ENCODE results near the gene ST6GALNAC4. TPM values are rescaled to one million over a fixed set of nuclear protein-coding genes. Genes with fewer than 3 reads are reported as not detected.

The ST6GALNAC4 gene
- total and polyA plus RNA-seq, 4 donors: 24.6 to 96.2 (median 55.0) TPM

GRCh38 chr9:127938298-127938690, 21.5 kb upstream of the ST6GALNAC4 start:
- H3K27me3 ChIP-seq (ENCODE audit: control insufficient read depth in 3 of 3, insufficient read depth in 3 of 3, low read length in 2 of 3): no peaks in the 10 kb centered on the region
- 51 to 55% methylated on average over 25 of the region's 25 CpGs for WGBS, 2 donors
- H3K36me3 ChIP-seq (ENCODE audit: control insufficient read depth in 4 of 4, insufficient read depth in 4 of 4, low read length in 4 of 4): peaks cover 0 to 16% (median 8%) of the 10 kb centered on the region in 4 donors
- H3K4me1 ChIP-seq (ENCODE audit: control insufficient read depth in 5 of 5, insufficient read depth in 5 of 5, low read length in 5 of 5): peaks cover 2 to 39% (median 12%) of the 10 kb centered on the region in 5 donors
- no peak overlapping the region for H3K27ac ChIP-seq (ENCODE audit: low read depth in 1 of 2, low read length in 1 of 2)
- no peak for TF ChIP-seq CTCF (IDR thresholded peaks at IDR 0.05; ENCODE audit: control extremely low read depth, extremely low read depth)
- H3K9me3 ChIP-seq (ENCODE audit: control insufficient read depth in 4 of 4, insufficient read depth in 3 of 4, low read length in 3 of 4): no peaks in the 10 kb centered on the region
- ATAC-seq (ENCODE audit: insufficient read depth, low FRiP score): no peak
- DNase-seq: peak; percentile 62 to 76 (median 64)
- H3K9ac ChIP-seq (ENCODE audit: insufficient read depth in 1 of 2, low read length in 2 of 2): peak overlapping the region in 1 of 2 donors; percentile 83
- no peak overlapping the region for H3K4me3 ChIP-seq

- ATAC-seq (ENCODE audit: insufficient read depth, low FRiP score) (peak; percentile 95), DNase-seq (peak; percentile 89 to 94 (median 90))
- H3K27ac ChIP-seq (ENCODE audit: low read depth in 1 of 2, low read length in 1 of 2): peak within 1 kb of the TSS; percentile 61 to 76
- H3K36me3 ChIP-seq (ENCODE audit: control insufficient read depth in 4 of 4, insufficient read depth in 4 of 4, low read length in 4 of 4): peaks cover 0 to 14% (median 7%) of the 10 kb centered on the region in 4 donors
- no peak for TF ChIP-seq CTCF (IDR thresholded peaks at IDR 0.05; ENCODE audit: control extremely low read depth, extremely low read depth)
- peak within 1 kb of the TSS in 1 of 2 donors; percentile 83 for H3K9ac ChIP-seq (ENCODE audit: insufficient read depth in 1 of 2, low read length in 2 of 2)
- peaks cover 1 to 35% (median 12%) of the 10 kb centered on the region in 5 donors for H3K4me1 ChIP-seq (ENCODE audit: control insufficient read depth in 5 of 5, insufficient read depth in 5 of 5, low read length in 5 of 5)
- peak within 1 kb of the TSS; percentile 80 for H3K4me3 ChIP-seq
- 7 to 8% methylated on average over 60 of the region's 60 CpGs for WGBS, 2 donors
- H3K27me3 ChIP-seq (ENCODE audit: control insufficient read depth in 3 of 3, insufficient read depth in 3 of 3, low read length in 2 of 3): no peaks in the 10 kb centered on the region
- H3K9me3 ChIP-seq (ENCODE audit: control insufficient read depth in 4 of 4, insufficient read depth in 3 of 4, low read length in 3 of 4): no peaks in the 10 kb centered on the region
Measured at GRCh38 chr9:127937388-127938297, 20.8 kb upstream of the ST6GALNAC4 start, which contains the start of gene DPM2. TSS of gene DPM2 (minus strand) at chr9:127937854. CDS start at chr9:127937820, 34 bp downstream.

GRCh38 chr9:127937056-127937387, 20.2 kb upstream of the ST6GALNAC4 start:
- Histone ChIP-seq H3K9ac (ENCODE audit: insufficient read depth in 1 of 2, low read length in 2 of 2) (peak overlapping the region in 1 of 2 donors; percentile 75), H3K27ac (ENCODE audit: low read depth in 1 of 2, low read length in 1 of 2) (peak overlapping the region in 1 of 2 donors; percentile 76), H3K4me3 (peak overlapping the region; percentile 80), H3K36me3 (ENCODE audit: control insufficient read depth in 4 of 4, insufficient read depth in 4 of 4, low read length in 4 of 4) (peaks cover 0 to 14% (median 4%) of the 10 kb centered on the region in 4 donors), H3K4me1 (ENCODE audit: control insufficient read depth in 5 of 5, insufficient read depth in 5 of 5, low read length in 5 of 5) (peaks cover 0 to 28% (median 12%) of the 10 kb centered on the region in 5 donors), H3K9me3 (ENCODE audit: control insufficient read depth in 4 of 4, insufficient read depth in 3 of 4, low read length in 3 of 4) (no peaks in the 10 kb centered on the region), H3K27me3 (ENCODE audit: control insufficient read depth in 3 of 3, insufficient read depth in 3 of 3, low read length in 2 of 3) (no peaks in the 10 kb centered on the region)
- 12 to 16% methylated on average over 7 of the region's 7 CpGs for WGBS, 2 donors
- DNase-seq: no peak
- ATAC-seq (ENCODE audit: insufficient read depth, low FRiP score): no peak
- TF ChIP-seq CTCF (IDR thresholded peaks at IDR 0.05; ENCODE audit: control extremely low read depth, extremely low read depth): no peak

All from lung (tissue), 12 donors.